DMS 273 treated with DMSO at 0.1 percent for 48 hours (cell line): ENCODE measurements around the gene KCNH2.
"Not testable (repeated sequence)": the region's sequence is repeated elsewhere in the genome, so short reads cannot be mapped to it uniquely, and the experiment has no call there.

Experiments used
- DNase-seq: peaks from one replicate; lab custom pipeline; 2025; lab: John Stamatoyannopoulos, UW

The KCNH2 gene

GRCh38 chr7:151011616-151012015 lies 33.5 kb upstream of the KCNH2 start:
- DNase-seq: not testable (repeated sequence)

- DNase-seq: no peak
These were observed 32.9 kb upstream of the KCNH2 start for GRCh38 chr7:151011097-151011409.

GRCh38 chr7:151010307-151011096 lies 32.4 kb upstream of the KCNH2 start:
- no peak for DNase-seq

GRCh38 chr7:151010037-151010306 lies 31.9 kb upstream of the KCNH2 start:
- DNase-seq: no peak

- DNase-seq: no peak
These were observed 31.4 kb upstream of the KCNH2 start for GRCh38 chr7:151009327-151010036.

GRCh38 chr7:151008511-151009323 lies 30.6 kb upstream of the KCNH2 start:
- no peak for DNase-seq

- no peak for DNase-seq
These were observed 30.0 kb upstream of the KCNH2 start for GRCh38 chr7:151008143-151008510.

- DNase-seq: no peak
These were observed 29.4 kb upstream of the KCNH2 start for GRCh38 chr7:151007469-151007898.

- no peak for DNase-seq
These were observed 28.6 kb upstream of the KCNH2 start for GRCh38 chr7:151006590-151007300.

GRCh38 chr7:151005566-151005965 lies 27.4 kb upstream of the KCNH2 start:
- no peak for DNase-seq

- no peak for DNase-seq
These were observed 25.5 kb upstream of the KCNH2 start for GRCh38 chr7:151003572-151003971.

- DNase-seq: no peak
These were observed 23.4 kb upstream of the KCNH2 start for GRCh38 chr7:151001546-151001945.

- no peak for DNase-seq
These were observed 22.9 kb upstream of the KCNH2 start for GRCh38 chr7:151000897-151001495.

GRCh38 chr7:150999497-151000230 lies 21.5 kb upstream of the KCNH2 start:
- DNase-seq: no peak

GRCh38 chr7:150999001-150999400 lies 20.9 kb upstream of the KCNH2 start:
- no peak for DNase-seq

- no peak for DNase-seq
These were observed 20.2 kb upstream of the KCNH2 start for GRCh38 chr7:150998341-150998740.

- DNase-seq: no peak
These were observed 19.7 kb upstream of the KCNH2 start for GRCh38 chr7:150997817-150998216.

GRCh38 chr7:150997075-150997511 lies 19.0 kb upstream of the KCNH2 start:
- no peak for DNase-seq

GRCh38 chr7:150996376-150997074 lies 18.4 kb upstream of the KCNH2 start:
- DNase-seq: no peak

- no peak for DNase-seq
These were observed 16.9 kb upstream of the KCNH2 start for GRCh38 chr7:150994838-150995510.
